ENCODE measurements around the gene ADH5. TPM values are rescaled to one million over a fixed set of nuclear protein-coding genes. Genes with fewer than 3 reads are reported as not detected.
"Not testable (repeated sequence)": the region's sequence is repeated elsewhere in the genome, so short reads cannot be mapped to it uniquely, and the experiment has no call there.

ADH5 gene
- total RNA-seq, 4 donors from 2014 or later: 254 to 466 (median 421) TPM

- no peaks in the 10 kb centered on the region for H3K36me3 ChIP-seq
- TF ChIP-seq EP300 (IDR thresholded peaks at IDR 0.05) (no peak), CTCF (IDR thresholded peaks at IDR 0.05) (no peak), POLR2AphosphoS5 (IDR thresholded peaks at IDR 0.05) (no peak), POLR2A (IDR thresholded peaks at IDR 0.05; ENCODE audit: low read depth) (no peak)
- H3K9me3 ChIP-seq: no peaks in the 10 kb centered on the region
- WGBS: 74% methylated on average over 1 of the region's 1 CpG
- no peak for DNase-seq (ENCODE audit: extremely low spot score)
- H3K27me3 ChIP-seq: no peaks in the 10 kb centered on the region
- no peak overlapping the region for H3K4me3 ChIP-seq
- intact Hi-C loops (cut with DNase I): no loop called here
- no peaks in the 10 kb centered on the region for H3K4me1 ChIP-seq
- H3K27ac ChIP-seq (replicated peaks in 1 of 4): no peak overlapping the region
These were observed 37.8 kb upstream of the ADH5 start for GRCh38 chr4:99126376-99126775.

GRCh38 chr4:99121008-99121407 is 32.4 kb upstream of the ADH5 start:
- 67% methylated on average over 4 of the region's 4 CpGs for WGBS

GRCh38 chr4:99120501-99120900 is 31.9 kb upstream of the ADH5 start:
- H3K9me3 ChIP-seq: no peaks in the 10 kb centered on the region
- no peaks in the 10 kb centered on the region for H3K36me3 ChIP-seq
- WGBS: 90% methylated on average over 5 of the region's 5 CpGs
- peaks cover 0 to 18% (median 6%) of the 10 kb centered on the region in 4 donors for H3K4me1 ChIP-seq
- no peak overlapping the region for H3K27ac ChIP-seq (replicated peaks in 1 of 4)
- intact Hi-C loops (cut with DNase I): loop anchor here (5.0 kb wide), 1 partner anchor 342 kb away; no protein-coding TSS in a partner anchor
- no peak overlapping the region for H3K4me3 ChIP-seq
- DNase-seq (ENCODE audit: extremely low spot score): no peak
- no peaks in the 10 kb centered on the region for H3K27me3 ChIP-seq
- no peak for TF ChIP-seq CTCF (IDR thresholded peaks at IDR 0.05)
- TF ChIP-seq POLR2AphosphoS5 (IDR thresholded peaks at IDR 0.05): no peak
- TF ChIP-seq EP300 (IDR thresholded peaks at IDR 0.05): no peak
- TF ChIP-seq POLR2A (IDR thresholded peaks at IDR 0.05; ENCODE audit: low read depth): no peak

More at GRCh38 chr4:99121008-99121407, 32.4 kb upstream of the ADH5 start:
- H3K9me3 ChIP-seq: no peaks in the 10 kb centered on the region
- DNase-seq (ENCODE audit: extremely low spot score): no peak
- no peak overlapping the region for H3K4me3 ChIP-seq
- H3K36me3 ChIP-seq: no peaks in the 10 kb centered on the region
- H3K4me1 ChIP-seq: peaks cover 0 to 18% (median 6%) of the 10 kb centered on the region in 4 donors
- no peaks in the 10 kb centered on the region for H3K27me3 ChIP-seq
- TF ChIP-seq POLR2AphosphoS5 (IDR thresholded peaks at IDR 0.05) (no peak), EP300 (IDR thresholded peaks at IDR 0.05) (no peak), POLR2A (IDR thresholded peaks at IDR 0.05; ENCODE audit: low read depth) (no peak), CTCF (IDR thresholded peaks at IDR 0.05) (no peak)
- intact Hi-C loops (cut with DNase I): loop anchor here (5.0 kb wide), 1 partner anchor 341 kb away; no protein-coding TSS in a partner anchor
- H3K27ac ChIP-seq (replicated peaks in 1 of 4): no peak overlapping the region

- WGBS: 43% methylated on average over 8 of the region's 9 CpGs
- Histone ChIP-seq H3K4me1 (peaks cover 0 to 24% (median 7%) of the 10 kb centered on the region in 4 donors), H3K4me3 (no peak overlapping the region), H3K27ac (replicated peaks in 1 of 4) (no peak overlapping the region), H3K36me3 (no peaks in the 10 kb centered on the region), H3K9me3 (no peaks in the 10 kb centered on the region), H3K27me3 (no peaks in the 10 kb centered on the region)
- TF ChIP-seq POLR2AphosphoS5 (IDR thresholded peaks at IDR 0.05): no peak
- TF ChIP-seq CTCF (IDR thresholded peaks at IDR 0.05): peak in 2 of 3 experiments; percentile 32 to 41
- no peak for DNase-seq (ENCODE audit: extremely low spot score)
- intact Hi-C loops (cut with DNase I): loop anchor here (2.0 kb wide), 1 partner anchor 287 kb away; no protein-coding TSS in a partner anchor
These were observed 29.5 kb upstream of the ADH5 start for GRCh38 chr4:99117876-99118693.

GRCh38 chr4:99117122-99117841 is 28.7 kb upstream of the ADH5 start:
- H3K27ac ChIP-seq (replicated peaks in 1 of 4); H3K36me3 ChIP-seq; intact Hi-C loops (cut with DNase I); H3K4me3 ChIP-seq; H3K27me3 ChIP-seq; H3K9me3 ChIP-seq; DNase-seq (ENCODE audit: extremely low spot score): not testable (repeated sequence)
- H3K4me1 ChIP-seq: peaks cover 0 to 24% (median 7%) of the 10 kb centered on the region in 4 donors
- 95% methylated on average over 26 of the region's 29 CpGs for WGBS

GRCh38 chr4:99109286-99109685 is 20.7 kb upstream of the ADH5 start:
- H3K27me3 ChIP-seq; intact Hi-C loops (cut with DNase I): not testable (repeated sequence)
- WGBS: 90% methylated on average over 11 of the region's 12 CpGs

More at GRCh38 chr4:99109286-99109685, 20.7 kb upstream of the ADH5 start:
- not testable (repeated sequence) for H3K4me3 ChIP-seq; H3K9me3 ChIP-seq; H3K36me3 ChIP-seq; DNase-seq (ENCODE audit: extremely low spot score); H3K27ac ChIP-seq (replicated peaks in 1 of 4); H3K4me1 ChIP-seq

All from esophagus muscularis mucosa (tissue), 4 donors.